GM12891 (cell line): ENCODE measurements around the gene PER2.

Experiments used
- POLR2A ChIP-seq: IDR thresholded peaks from 2 replicates; pipeline ENCODE4 v1.6.1; 2011; ENCODE audit warnings: low read depth, low read length, control low read depth
- POLR2AphosphoS5 ChIP-seq: IDR thresholded peaks from 2 replicates; pipeline ENCODE4 v1.6.1; 2011; ENCODE audit warnings: low read depth, low read length, control low read depth
- TAF1 ChIP-seq: IDR thresholded peaks from 2 replicates; pipeline ENCODE4 v1.6.1; 2011; ENCODE audit warnings: low read depth, low read length, control low read depth

- TF ChIP-seq POLR2A: no peak
- TF ChIP-seq TAF1: no peak
- TF ChIP-seq POLR2AphosphoS5: no peak
Measured at GRCh38 chr2:238251331-238251730, 37.1 kb downstream of the PER2 start.
